Activated effector memory CD4-positive, alpha-beta T cell treated with Interleukin-2 at 50 U/mL for 16 hours (primary cell): ENCODE results near the gene PRRC2B.
"Not testable (repeated sequence)": the region's sequence is repeated elsewhere in the genome, so short reads cannot be mapped to it uniquely, and the experiment has no call there.

ENCODE experiments used
- DNase-seq: peaks from one replicate; pipeline ENCODE4 v3.0.0-alpha.2; 2020

PRRC2B gene

GRCh38 chr9:131387394-131387793, 6.5 kb upstream of the PRRC2B start:
- DNase-seq: no peak

GRCh38 chr9:131391020-131391419, 2.9 kb upstream of the PRRC2B start:
- no peak for DNase-seq

DNA sequence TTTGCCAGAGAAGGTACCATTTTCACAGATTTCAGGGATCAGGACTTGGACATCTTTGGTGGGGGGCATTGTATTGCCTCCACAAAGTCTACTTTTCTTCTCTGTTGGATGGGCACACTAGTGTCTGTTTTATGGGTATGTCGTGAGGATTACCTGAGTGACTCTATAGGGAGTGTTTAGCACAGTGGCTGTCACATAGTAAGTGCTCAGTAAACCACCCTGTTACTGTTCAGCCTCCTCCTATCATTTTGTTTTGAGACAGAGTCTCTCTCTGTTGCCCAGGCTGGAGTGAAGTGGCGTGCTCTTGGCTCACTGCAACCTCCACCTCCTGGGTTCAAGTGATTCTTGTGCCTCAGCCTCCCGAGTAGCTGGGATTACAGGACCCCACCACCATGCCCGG, 2.4 kb upstream of the PRRC2B start:
- DNase-seq: no peak

DNA sequence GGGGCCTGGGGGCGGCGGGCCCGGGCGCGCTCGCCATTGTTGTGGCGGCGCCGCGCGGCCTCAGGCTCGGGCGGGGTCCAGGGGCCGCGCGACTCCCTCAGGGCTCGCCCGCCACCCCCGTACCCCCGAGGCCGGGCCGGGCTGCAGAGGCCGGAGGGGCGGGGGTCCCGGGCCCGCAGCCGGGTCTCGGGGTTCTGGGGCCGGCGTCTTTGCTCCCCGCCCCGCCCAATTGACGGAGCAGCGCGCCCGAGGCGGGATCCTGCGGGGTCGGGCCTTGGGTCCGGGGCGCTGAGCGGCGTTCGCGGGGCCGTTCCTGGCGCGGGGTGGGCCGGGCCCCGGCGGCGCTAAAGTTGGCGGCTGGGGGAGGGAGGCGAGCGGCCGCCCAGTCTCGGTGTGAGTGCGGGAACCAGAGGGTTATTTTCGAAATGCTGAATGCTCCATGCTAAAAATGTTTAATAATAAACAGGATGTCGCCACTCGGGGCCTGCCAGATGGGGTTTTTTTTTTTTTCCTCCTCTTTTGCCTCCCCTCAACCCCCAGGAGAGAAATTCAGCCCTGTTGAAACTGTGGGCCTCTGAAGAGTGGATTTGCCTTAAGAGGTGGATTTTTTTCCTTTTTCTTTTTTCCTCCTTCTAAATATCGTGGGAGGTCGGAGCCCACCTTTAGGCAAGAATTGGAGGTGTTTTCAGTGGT, 724 bp downstream of the PRRC2B start:
- DNase-seq: peak; percentile 47

DNA sequence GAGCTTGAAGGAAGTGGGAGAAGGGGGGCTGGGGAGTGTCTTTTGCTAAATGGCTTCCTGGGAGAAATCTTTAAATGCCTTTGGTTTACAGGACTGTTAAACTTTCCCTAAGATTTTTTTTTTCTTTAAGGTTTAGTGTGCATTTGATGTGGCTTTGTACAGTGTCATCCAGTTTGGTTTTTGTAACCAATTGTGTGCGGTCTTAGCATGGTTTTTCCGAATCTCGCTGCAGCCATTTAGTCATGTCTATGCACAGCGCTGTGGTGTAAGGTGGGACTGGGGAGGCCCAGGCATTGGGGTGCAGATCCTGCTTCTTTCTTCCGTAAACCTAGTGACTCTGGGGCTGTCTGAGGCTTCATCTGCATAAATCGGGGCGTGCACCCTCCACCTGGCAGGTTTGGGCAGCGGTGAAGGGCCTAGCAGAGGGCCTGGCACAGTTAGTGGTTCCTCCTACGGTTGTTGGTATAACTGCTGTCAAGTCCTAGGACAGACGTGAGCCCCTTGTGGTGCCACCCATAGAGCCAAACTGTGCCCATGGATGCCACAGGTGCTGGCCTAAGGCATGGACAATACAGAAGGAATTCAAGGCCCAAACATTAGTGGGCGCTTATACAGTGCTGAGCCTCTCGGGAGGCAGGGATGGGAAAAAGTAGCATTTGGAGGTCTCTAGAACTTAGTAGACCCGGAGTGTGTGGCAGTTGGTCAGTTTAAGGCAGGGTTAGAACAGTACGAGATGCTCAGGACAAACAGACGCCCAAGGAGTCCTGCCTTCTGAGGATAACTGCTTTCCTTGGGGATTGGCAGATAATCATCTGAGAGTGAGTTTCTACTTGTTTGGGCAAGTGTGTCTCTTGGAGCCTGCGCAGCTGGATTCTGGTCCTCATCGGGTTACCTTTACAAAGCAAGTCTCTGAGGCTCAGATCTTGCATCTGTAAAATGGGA, 1.5 kb downstream of the PRRC2B start:
- peak; percentile 65 for DNase-seq

DNA sequence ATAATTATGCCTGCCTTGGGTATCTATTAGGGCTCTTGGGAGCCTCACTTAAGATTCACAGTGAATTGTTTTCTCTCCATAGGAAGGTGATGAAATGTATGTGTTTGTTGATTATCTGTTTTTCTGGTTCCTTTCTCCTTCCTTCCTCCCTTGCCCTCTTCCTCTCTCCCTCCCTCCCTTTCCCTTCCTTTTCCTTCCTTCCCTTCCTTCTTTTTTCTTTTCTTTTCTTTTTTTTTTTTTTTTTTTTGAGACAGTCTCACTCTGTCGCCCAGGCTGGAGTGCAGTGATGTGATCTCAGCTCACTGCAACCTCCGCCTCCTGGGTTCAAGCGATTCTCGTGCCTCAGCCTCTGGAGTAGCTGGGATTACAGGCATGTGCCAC, 2.2 kb downstream of the PRRC2B start:
- DNase-seq: not testable (repeated sequence)

DNA sequence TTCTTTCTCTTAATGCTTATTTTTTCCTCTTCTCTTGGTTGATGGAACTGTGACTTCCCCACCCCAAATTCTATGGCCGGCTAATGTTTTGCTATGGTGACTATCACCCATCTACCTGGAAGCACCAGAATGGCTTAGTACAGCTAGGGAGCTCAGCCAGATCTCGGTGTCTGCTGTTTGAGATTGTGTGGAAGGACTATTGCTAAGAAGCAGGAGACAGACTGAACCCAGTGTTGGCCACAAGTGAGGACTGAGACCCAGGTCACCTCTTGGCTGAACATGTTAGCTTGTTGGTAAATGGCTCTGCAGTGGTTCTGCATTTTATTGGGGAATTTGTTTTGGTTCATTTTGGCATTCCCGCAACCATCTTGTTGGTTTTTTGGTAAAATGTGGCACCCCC, 2.7 kb downstream of the PRRC2B start:
- DNase-seq: no peak

DNA sequence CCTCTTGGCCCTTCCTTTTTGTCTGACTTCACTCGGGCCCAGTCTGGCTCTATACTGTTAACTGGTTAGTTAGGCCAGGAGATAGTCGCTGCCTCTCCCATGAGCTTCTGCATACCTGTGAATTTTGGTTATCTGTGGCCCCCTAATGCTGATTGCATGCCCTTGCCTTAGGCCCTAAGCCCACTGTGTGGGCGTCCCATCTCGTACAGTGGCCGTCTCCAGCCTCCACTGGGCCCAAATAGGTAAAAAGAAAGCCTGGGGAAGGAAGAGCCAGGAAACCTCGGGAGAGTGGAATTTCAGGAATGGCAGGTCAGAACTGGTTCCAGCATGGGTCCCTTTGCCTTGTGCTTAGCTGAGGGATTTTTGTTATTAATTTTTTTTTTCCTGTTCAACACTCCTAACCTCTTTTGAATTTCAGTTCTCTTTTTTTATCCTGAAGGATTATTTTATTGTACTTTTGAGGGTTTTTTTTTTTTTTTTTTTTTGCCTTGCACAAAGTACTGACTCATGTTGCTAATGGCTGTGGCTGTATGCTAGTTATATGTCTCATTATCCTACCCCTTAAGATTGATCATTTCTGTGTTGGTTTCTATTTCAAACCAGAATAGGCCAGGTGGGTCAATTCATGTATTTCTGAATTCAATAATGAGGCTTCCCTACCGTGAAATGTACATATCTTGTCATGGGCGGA, 3.4 kb downstream of the PRRC2B start:
- no peak for DNase-seq

GRCh38 chr9:131398204-131398603, 4.3 kb downstream of the PRRC2B start:
- peak; percentile 71 for DNase-seq

DNA sequence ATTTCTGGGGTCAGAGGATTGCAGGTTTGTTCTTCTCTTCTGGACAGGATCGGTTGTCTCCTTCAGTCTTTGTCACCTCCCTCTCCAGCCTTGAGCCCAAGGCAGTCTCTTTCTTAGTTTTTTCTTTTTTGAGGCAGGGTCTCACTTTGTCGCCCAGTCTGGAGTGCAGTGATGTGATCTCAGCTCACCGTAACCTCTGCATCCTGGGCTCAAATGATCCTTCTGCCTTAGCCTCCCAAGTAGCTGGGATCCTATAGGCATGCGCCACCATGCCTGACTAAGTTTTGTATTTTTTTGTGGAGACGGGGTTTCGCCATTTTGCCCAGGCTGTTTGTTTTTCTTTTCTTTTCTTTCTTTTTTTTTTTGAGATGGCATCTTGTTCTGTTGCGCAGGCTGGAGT, 6.1 kb downstream of the PRRC2B start:
- no peak for DNase-seq

DNA sequence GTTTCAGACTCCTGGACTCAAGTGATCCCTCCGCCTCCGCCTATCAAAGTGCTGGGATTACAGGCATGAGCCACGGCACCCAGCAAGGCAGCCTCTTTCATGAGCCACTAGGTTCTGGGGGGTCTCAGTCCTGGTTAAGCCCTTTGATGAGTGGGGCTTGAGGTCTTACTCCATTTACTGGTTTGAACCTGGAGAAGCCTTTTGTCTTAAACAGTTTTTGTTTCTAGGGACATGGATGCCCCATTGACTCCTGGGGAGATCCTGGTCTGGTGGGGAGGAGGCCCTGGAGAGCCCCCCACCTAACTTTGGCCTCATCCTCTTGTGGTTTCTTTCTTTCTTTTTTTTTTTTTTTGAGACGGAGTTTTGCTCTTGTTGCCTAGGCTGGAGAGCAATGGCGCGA, 6.7 kb downstream of the PRRC2B start:
- DNase-seq: no peak

DNA sequence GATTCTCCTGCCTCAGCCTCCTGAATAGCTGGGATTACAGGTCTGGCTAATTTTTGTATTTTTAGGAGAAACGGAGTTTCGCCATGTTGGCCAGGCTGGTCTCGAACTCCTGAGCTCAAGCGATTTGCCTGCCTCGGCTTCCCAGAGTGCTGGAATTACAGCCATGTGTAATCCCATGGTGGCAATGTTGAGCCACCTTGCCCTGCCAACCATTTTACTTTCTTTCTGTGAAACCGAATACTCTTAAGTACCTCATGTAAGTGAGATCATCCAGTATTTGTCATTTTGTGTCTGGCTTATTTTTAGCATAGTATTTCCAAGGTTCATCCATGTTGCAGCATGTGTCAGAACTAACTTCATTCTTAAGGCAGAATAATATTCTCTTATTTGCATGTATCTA, 8.2 kb downstream of the PRRC2B start:
- DNase-seq: no peak

GRCh38 chr9:131402738-131403492, 9.0 kb downstream of the PRRC2B start:
- no peak for DNase-seq

- DNase-seq: no peak
These were observed 9.5 kb downstream of the PRRC2B start for GRCh38 chr9:131403493-131403773.

GRCh38 chr9:131404581-131404980, 10.7 kb downstream of the PRRC2B start:
- no peak for DNase-seq

- no peak for DNase-seq
These were observed 11.1 kb downstream of the PRRC2B start for GRCh38 chr9:131404987-131405386.

GRCh38 chr9:131405428-131405827, 11.5 kb downstream of the PRRC2B start:
- no peak for DNase-seq

DNA sequence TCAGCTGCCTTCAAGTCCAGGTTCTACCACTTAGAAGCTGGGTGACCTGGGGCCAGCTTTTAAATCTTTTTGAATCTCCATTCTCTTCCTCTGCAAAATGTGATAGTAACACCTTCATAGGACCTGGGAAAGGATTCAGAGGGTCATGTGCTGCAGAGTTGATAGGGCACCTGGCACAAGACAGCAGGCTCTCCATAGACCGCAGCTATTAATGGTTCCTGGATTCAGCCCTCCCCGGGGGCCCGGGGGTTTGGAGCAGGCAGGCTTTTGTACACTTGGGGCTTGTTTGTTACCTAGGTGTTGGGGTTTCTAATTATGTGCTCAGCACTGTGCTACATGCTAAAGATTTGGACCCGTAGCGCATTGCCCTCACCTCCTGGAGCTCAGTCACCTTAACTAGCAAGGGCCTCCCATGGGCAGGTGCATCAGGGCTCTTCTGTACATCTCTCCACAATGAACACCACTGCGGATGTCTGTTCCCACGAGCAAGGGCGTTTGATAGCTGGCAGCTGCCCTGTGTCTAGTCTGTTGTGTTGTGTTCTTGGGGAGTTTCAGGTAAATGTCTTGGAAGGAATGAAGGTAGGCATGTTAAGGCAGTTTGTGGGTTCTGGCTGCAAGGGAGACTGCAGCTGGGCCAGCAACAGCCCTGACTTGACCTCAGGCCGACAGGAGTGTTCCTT, 12.1 kb downstream of the PRRC2B start:
- no peak for DNase-seq

- no peak for DNase-seq
These were observed 12.9 kb downstream of the PRRC2B start for GRCh38 chr9:131406563-131407436.

DNA sequence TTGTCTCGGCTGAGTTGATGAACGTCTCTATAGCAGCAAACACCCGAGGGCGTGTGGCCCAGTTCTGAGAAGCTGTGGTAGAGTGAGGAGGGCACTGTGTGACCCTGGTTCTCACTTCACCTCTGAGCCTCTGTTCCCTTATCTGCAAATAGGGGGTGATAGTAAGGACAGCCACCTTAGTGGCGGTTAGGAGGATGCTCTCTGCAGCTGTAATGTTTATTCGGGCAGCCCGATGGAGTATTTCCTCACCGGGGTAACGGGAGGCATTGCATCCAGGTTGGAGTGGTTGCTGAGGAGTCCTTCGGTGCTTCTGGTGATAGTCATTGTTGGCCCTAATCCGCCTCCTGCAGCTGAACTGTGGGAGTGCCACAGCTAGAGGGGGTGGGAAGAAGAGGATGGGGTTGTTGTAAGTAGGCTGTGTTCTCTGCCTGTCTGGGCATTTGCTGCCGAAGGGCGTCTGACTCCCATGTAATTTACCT, 13.9 kb downstream of the PRRC2B start:
- DNase-seq: peak; percentile 29

DNA sequence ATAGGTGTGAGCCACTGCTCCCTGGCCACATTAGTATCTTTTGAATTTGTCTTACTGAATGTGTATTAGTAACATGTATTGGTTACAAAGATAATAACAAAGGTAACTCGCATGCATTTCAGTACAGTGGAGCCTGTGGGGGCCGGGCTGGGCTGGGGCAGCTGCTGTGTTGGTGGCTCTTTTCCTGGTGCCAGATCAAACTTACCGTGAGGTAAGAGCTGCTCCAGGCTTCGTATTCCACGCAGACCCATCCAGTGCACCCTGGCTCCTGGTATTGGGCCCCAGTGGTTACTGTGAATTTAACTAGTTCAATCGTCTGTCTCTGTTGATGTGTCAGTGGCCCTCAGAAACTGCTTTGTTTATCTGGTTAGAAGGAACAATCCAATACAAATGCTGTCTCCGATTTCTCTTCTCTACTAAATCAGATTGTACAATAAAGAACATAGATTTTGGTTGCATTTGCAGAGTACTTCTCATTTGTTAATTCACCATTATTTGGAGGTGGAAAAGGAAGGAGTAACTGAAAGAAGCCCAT, 15.6 kb downstream of the PRRC2B start:
- no peak for DNase-seq
